NB4 (cell line): ENCODE results near the gene KRT4.

Experiments used
- DNase-seq: peaks from one replicate; pipeline ENCODE4 v3.0.0; 2010; ENCODE audit warnings: low read depth
- H3K4me3 ChIP-seq: one replicate; pipeline ENCODE4 v1.5.1; 2011; ENCODE audit warnings: mild to moderate bottlenecking, low read depth, low read length, moderate library complexity
- MYC ChIP-seq: IDR thresholded peaks from 2 replicates; pipeline ENCODE4 v1.6.1; 2011; ENCODE audit warnings: low read depth, low read length
- POLR2A ChIP-seq: IDR thresholded peaks from 2 replicates; pipeline ENCODE4 v1.6.1; 2011; ENCODE audit warnings: mild to moderate bottlenecking; ENCODE audit not compliant: insufficient read length; ENCODE audit errors: extremely low read depth
- TF ChIP-seq, protein P1 (sequence below): IDR thresholded peaks from 2 replicates; pipeline ENCODE4 v1.6.1; 2011; ENCODE audit warnings: low read depth, low read length
- TF ChIP-seq, protein P2 (sequence below): IDR thresholded peaks from one replicate; pipeline ENCODE4 v1.5.1; 2012; ENCODE audit warnings: low read depth, low read length

The KRT4 gene

DNA sequence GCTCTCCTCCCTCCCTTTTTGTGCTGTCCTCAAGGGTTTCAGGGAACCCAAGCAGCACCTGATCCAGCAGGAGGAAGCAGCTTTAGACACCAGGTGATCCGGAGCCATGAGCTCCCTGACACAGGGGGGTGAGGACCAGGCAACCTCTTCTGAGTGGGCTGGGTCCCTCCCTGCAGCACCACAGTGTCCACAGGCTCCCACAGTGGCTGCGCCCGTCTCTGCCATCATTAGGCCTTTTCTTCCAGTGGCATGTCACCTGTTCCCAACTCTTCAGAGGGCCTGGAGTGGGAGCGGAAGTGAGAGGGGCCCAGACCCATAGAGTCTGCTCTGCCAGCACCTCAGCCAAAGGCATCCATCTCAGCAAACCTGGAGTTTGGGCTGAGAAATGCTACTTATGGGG is 36.4 kb downstream of the KRT4 start:
- TF ChIP-seq, protein P1, sequence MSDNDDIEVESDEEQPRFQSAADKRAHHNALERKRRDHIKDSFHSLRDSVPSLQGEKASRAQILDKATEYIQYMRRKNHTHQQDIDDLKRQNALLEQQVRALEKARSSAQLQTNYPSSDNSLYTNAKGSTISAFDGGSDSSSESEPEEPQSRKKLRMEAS = no peak
- TF ChIP-seq MYC (no peak), POLR2A (no peak)
- TF ChIP-seq, protein P2, sequence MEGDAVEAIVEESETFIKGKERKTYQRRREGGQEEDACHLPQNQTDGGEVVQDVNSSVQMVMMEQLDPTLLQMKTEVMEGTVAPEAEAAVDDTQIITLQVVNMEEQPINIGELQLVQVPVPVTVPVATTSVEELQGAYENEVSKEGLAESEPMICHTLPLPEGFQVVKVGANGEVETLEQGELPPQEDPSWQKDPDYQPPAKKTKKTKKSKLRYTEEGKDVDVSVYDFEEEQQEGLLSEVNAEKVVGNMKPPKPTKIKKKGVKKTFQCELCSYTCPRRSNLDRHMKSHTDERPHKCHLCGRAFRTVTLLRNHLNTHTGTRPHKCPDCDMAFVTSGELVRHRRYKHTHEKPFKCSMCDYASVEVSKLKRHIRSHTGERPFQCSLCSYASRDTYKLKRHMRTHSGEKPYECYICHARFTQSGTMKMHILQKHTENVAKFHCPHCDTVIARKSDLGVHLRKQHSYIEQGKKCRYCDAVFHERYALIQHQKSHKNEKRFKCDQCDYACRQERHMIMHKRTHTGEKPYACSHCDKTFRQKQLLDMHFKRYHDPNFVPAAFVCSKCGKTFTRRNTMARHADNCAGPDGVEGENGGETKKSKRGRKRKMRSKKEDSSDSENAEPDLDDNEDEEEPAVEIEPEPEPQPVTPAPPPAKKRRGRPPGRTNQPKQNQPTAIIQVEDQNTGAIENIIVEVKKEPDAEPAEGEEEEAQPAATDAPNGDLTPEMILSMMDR = no peak
- H3K4me3 ChIP-seq = no peak overlapping the region
- no peak for DNase-seq

DNA sequence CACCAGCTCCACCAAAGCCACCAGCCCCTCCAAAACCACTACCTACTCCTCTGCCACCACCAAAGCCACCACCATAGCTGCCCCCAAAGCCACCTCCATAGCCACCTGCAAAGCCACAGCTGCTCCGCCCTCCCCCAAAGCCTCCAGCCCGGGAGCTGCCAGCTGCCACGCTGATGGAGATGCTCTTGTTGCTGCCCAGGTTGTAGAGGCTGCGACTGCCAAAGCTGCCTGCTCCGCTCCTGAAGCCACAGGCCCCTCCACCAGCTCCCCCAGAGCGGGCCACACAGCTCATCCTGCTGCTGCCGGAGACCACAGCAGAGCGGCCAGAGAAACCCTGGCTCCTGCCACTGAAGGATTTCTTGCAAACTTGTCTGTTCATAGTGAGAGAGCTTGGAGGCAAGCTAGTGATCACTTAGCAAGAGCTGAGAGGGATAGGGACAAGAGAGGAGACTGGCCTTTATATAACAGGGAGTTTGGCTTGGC is 37.0 kb downstream of the KRT4 start, which contains the start of gene KRT76:
KRT76 (minus strand) TSS at position 433 of the 483 bp plus-strand sequence; CDS start at position 379, 54 bp downstream.
- TF ChIP-seq POLR2A = no peak
- no peak for DNase-seq
- no peak within 1 kb of the TSS for H3K4me3 ChIP-seq

DNA sequence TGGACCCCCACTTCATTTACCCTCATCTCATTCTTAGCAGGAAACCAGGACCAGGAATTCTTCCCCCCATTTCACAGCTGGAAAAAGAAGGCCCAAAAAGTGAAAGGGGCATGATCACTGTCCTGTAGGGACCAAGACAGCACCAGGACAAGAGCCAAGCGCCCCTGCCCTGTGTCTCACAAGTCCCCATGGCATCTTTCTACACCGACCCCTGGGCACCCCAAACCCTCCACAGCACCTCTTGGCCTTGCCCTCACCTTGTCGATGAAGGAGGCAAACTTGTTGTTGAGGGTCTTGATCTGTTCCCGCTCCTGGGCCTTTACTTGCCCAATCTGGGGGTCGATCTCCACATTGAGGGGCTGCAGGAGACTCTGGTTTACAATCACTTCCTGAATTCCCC is 37.5 kb downstream of the KRT4 start:
- TF ChIP-seq, protein P2 = no peak
- TF ChIP-seq POLR2A (no peak), MYC (no peak)
- TF ChIP-seq, protein P1 = no peak
- no peak overlapping the region for H3K4me3 ChIP-seq
- DNase-seq = no peak

DNA sequence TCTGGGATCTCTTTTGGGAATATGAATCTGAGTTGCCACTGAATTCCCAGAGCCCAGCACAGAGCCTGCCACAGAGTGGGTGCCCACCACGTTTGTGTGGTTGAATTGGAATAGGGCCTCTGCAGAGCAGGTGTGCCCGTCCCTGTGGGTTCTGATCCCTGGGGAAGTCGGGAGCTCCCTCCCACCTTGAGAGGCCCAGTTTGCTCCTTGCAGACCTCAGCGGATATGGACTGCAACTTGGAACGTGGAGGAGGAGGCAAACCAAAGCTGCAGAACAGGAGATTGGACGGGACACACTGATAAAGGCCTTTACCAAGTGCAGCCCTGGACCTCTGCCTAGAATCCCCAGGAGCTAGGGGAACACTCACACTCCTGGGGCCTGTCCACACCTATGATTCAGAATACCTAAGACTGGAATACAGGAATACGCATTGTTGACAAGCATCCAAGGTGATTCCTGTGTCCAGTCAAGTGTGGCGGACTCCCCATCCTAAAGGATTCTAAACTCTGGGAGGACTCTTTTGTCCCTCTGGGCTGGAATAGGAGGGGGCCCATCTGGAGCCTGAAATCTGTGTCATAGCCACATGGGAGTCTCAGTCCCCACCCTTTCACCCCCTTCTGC is 39.2 kb downstream of the KRT4 start:
- no peak overlapping the region for H3K4me3 ChIP-seq
- no peak for DNase-seq
- TF ChIP-seq, protein P1 = no peak
- TF ChIP-seq, protein P2 = no peak
- no peak for TF ChIP-seq MYC
- TF ChIP-seq POLR2A = no peak

DNA sequence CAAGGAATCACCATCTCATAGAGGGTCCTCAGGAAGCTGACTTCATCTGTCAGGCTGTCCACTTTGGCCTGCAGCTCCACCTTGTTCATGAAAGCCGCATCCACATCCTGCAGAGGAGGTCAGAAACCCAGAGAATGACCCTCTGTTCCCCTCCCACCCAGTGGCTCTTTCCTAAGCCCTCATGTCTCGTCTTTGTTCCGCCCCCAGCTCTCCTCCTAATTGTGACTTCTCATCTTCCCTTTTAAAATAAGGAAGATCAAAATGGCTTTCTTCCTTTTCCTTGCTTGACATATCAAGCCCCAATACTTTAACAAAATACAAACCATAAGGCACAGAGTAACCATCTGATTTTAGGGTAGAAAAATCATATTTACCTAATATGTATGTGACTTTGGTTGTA is 41.1 kb downstream of the KRT4 start:
- H3K4me3 ChIP-seq = no peak overlapping the region
- TF ChIP-seq, protein P2 = no peak
- TF ChIP-seq, protein P1 = no peak
- TF ChIP-seq MYC (no peak), POLR2A (no peak)

DNA sequence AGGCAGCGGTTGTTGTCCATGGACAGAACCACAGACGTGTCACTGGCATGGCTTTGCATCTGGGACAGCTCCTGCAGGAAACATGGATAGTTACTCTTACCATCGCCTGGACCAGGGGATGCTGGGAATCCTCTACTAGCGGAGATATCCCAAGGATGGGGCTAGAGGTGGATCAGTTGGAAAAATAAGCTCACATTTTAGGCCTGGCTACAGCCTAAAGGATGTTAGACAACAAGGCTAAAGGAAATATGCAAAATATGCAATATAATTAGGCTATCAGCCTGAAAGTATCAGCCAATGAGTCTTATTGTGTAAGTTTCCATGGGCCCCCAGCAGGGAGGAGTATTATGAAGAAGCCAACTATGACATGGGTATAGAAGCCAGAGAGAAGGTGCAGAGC is 41.7 kb downstream of the KRT4 start:
- TF ChIP-seq POLR2A = no peak
- TF ChIP-seq, protein P2 = no peak
- TF ChIP-seq MYC = no peak
- TF ChIP-seq, protein P1 = no peak
- DNase-seq = no peak

More for the DNA sequence above, 41.1 kb downstream of the KRT4 start:
- no peak for DNase-seq

More for the DNA sequence above, 41.7 kb downstream of the KRT4 start:
- H3K4me3 ChIP-seq = no peak overlapping the region
